H9 (cell line): Measurements from ENCODE around the gene TANGO6. TPM values are rescaled to one million over a fixed set of nuclear protein-coding genes. Genes with fewer than 3 reads are reported as not detected.

Experiments
- DNase-seq: peaks from one replicate; pipeline ENCODE4 v3.0.0-alpha.2; 2017
- H2AFZ ChIP-seq: one replicate; pipeline ENCODE4 v1.6.1; 2013; ENCODE audit warnings: mild to moderate bottlenecking, low read length, control low read depth, moderate library complexity
- H2AK5ac ChIP-seq: 2 replicates; pipeline ENCODE4 v1.6.1; 2013; ENCODE audit warnings: low read length, control low read depth, mixed read lengths; ENCODE audit not compliant: insufficient read length
- H2BK120ac ChIP-seq: one replicate; pipeline ENCODE4 v1.6.1; 2013; ENCODE audit warnings: low read depth, mild to moderate bottlenecking, low read length, control low read depth, inconsistent platforms; ENCODE audit not compliant: poor library complexity, severe bottlenecking
- H2BK12ac ChIP-seq: 2 replicates; pipeline ENCODE4 v1.6.1; 2013; ENCODE audit warnings: low read length, control low read depth, mixed read lengths, low read depth; ENCODE audit not compliant: insufficient read length
- H2BK15ac ChIP-seq: 2 replicates; pipeline ENCODE4 v1.6.1; 2013; ENCODE audit warnings: low read depth, low read length, control low read depth
- H2BK20ac ChIP-seq: one replicate; pipeline ENCODE4 v1.6.1; 2013; ENCODE audit warnings: low read depth, mild to moderate bottlenecking, low read length, control low read depth, inconsistent platforms; ENCODE audit not compliant: poor library complexity, severe bottlenecking
- H2BK5ac ChIP-seq: 2 replicates; pipeline ENCODE4 v1.6.1; 2013; ENCODE audit warnings: low read length, control low read depth, mixed read lengths; ENCODE audit not compliant: insufficient read length
- H3K14ac ChIP-seq: 2 replicates; pipeline ENCODE4 v1.6.1; 2013; ENCODE audit warnings: low read length, control low read depth; ENCODE audit not compliant: insufficient read depth
- H3K18ac ChIP-seq: 2 replicates; pipeline ENCODE4 v1.6.1; 2013; ENCODE audit warnings: low read depth, mild to moderate bottlenecking, mixed read lengths, low read length, control low read depth; ENCODE audit not compliant: insufficient read length
- H3K23ac ChIP-seq: 2 replicates; pipeline ENCODE4 v1.6.1; 2013; ENCODE audit warnings: low read length, control low read depth, mixed read lengths, low read depth; ENCODE audit not compliant: insufficient read length
- H3K23me2 ChIP-seq: 2 replicates; pipeline ENCODE4 v1.6.1; 2013; ENCODE audit warnings: low read depth, mild to moderate bottlenecking, mixed read lengths, low read length, control low read depth; ENCODE audit not compliant: insufficient read length, poor library complexity, severe bottlenecking
- H3K27ac ChIP-seq: 2 replicates; pipeline ENCODE4 v1.5.1; 2013; ENCODE audit warnings: low read length, control low read depth, mixed read lengths, low read depth; ENCODE audit not compliant: insufficient read length
- H3K27me3 ChIP-seq: 2 replicates; pipeline ENCODE4 v1.6.1; 2013; ENCODE audit warnings: low read length, control low read depth, inconsistent platforms; ENCODE audit not compliant: insufficient read depth
- H3K4ac ChIP-seq: 2 replicates; pipeline ENCODE4 v1.6.1; 2013; ENCODE audit warnings: low read depth, mild to moderate bottlenecking, control low read depth, inconsistent platforms, low read length, moderate library complexity
- H3K4me1 ChIP-seq: 2 replicates; pipeline ENCODE4 v1.6.1; 2013; ENCODE audit warnings: low read length, control low read depth, inconsistent platforms; ENCODE audit not compliant: insufficient read depth
- H3K4me2 ChIP-seq: 2 replicates; pipeline ENCODE4 v1.6.1; 2013; ENCODE audit warnings: low read length, control low read depth, mixed read lengths; ENCODE audit not compliant: insufficient read length, insufficient read depth
- H3K56ac ChIP-seq: 2 replicates; pipeline ENCODE4 v1.6.1; 2013; ENCODE audit warnings: low read depth, mild to moderate bottlenecking, mixed read lengths, low read length, control low read depth; ENCODE audit not compliant: insufficient read length
- H3K79me1 ChIP-seq: 2 replicates; pipeline ENCODE4 v1.6.1; 2013; ENCODE audit warnings: low read depth, mild to moderate bottlenecking, moderate library complexity, low read length, control low read depth, inconsistent platforms; ENCODE audit not compliant: insufficient read depth, poor library complexity, severe bottlenecking
- H3K79me2 ChIP-seq: 2 replicates; pipeline ENCODE4 v1.6.1; 2013; ENCODE audit warnings: low read length, control low read depth, inconsistent platforms; ENCODE audit not compliant: insufficient read depth
- H3K9ac ChIP-seq: 2 replicates; pipeline ENCODE4 v1.6.1; 2013; ENCODE audit warnings: low read length, control low read depth, mixed read lengths; ENCODE audit not compliant: insufficient read length; ENCODE audit errors: extremely low read depth
- H3K9me3 ChIP-seq: one replicate; pipeline ENCODE4 v1.6.1; 2013; ENCODE audit warnings: low read depth, low read length, inconsistent platforms; ENCODE audit not compliant: control insufficient read depth
- H3T11ph ChIP-seq: one replicate; pipeline ENCODE4 v1.6.1; 2013; ENCODE audit warnings: mild to moderate bottlenecking, low read length, control low read depth, inconsistent platforms
- H4K20me1 ChIP-seq: one replicate; pipeline ENCODE4 v1.6.1; 2013; ENCODE audit not compliant: control insufficient read depth, insufficient read length, insufficient read depth
- H4K5ac ChIP-seq: 2 replicates; pipeline ENCODE4 v1.6.1; 2013; ENCODE audit warnings: low read depth, mild to moderate bottlenecking, mixed read lengths, low read length, control low read depth; ENCODE audit not compliant: insufficient read length
- H4K8ac ChIP-seq: replicated peaks from 2 replicates; pipeline ENCODE4 v1.6.1; 2013; ENCODE audit warnings: low read length, control low read depth, mixed read lengths, low read depth; ENCODE audit not compliant: insufficient read length
- H4K91ac ChIP-seq: 2 replicates; pipeline ENCODE4 v1.6.1; 2013; ENCODE audit warnings: low read depth, mild to moderate bottlenecking, moderate library complexity, mixed read lengths, low read length, control low read depth; ENCODE audit not compliant: insufficient read length
- H3K27ac Mint-ChIP-seq, 3 experiments: 2 replicates in 2 of 3; 3 replicates in 1 of 3; pipeline ENCODE4 v1.8.0; 2020 to 2021; ENCODE audit warnings: mixed read lengths in 3 of 3, mild to moderate bottlenecking in 1 of 3, moderate library complexity in 1 of 3
- H3K27me3 Mint-ChIP-seq: 2 replicates; pipeline ENCODE4 v1.8.0; 2021; ENCODE audit warnings: low read depth, mild to moderate bottlenecking, moderate library complexity, mixed read lengths
- H3K36me3 Mint-ChIP-seq, 3 experiments: 2 replicates in 2 of 3; 3 replicates in 1 of 3; pipeline ENCODE4 v1.8.0; 2020 to 2021; ENCODE audit warnings: low read depth in 3 of 3, mixed read lengths in 3 of 3; ENCODE audit not compliant: insufficient read depth in 1 of 3
- H3K4me1 Mint-ChIP-seq, 2 experiments: 2 replicates each; pipeline ENCODE4 v1.8.0; 2020; ENCODE audit warnings: mixed read lengths in 2 of 2
- H3K4me3 Mint-ChIP-seq, 2 experiments: 2 replicates in 1 of 2; 3 replicates in 1 of 2; pipeline ENCODE4 v1.8.0; 2020 to 2021; ENCODE audit warnings: mild to moderate bottlenecking in 2 of 2, mixed read lengths in 2 of 2, moderate library complexity in 1 of 2
- H3K9me3 Mint-ChIP-seq, 2 experiments: 2 replicates in 1 of 2; 3 replicates in 1 of 2; pipeline ENCODE4 v1.8.0; 2020; ENCODE audit warnings: mild to moderate bottlenecking in 2 of 2, mixed read lengths in 2 of 2, moderate library complexity in 1 of 2
- WGBS: extraction: QIAGEN DNeasy Blood & Tissue Kit; methylation state at CpG from one replicate; pipeline ENCODE4 v1.1.7; 2013; ENCODE audit warnings: missing lambda C conversion rate, low lambda C conversion rate, mixed read lengths; ENCODE audit not compliant: insufficient read length; ENCODE audit errors: extremely low coverage; 5-methylcytosine and 5-hydroxymethylcytosine counted together
- total RNA-seq: library from RNA; stranded (reverse); gene quantifications from 2 replicates; pipeline ENCODE4 v1.2.1, GENCODE V29; 2021
- TF ChIP-seq, protein P1 (sequence below): fragments of 200-600 bp; sonication (generic); conservative IDR thresholded peaks from 3 replicates; pipeline ENCODE4 v1.8.0; 2021; ENCODE audit warnings: antibody characterized with exemption, mild to moderate bottlenecking

Gene TANGO6
- total RNA-seq, 1 experiment from 2014 or later, result 12.0 TPM

DNA sequence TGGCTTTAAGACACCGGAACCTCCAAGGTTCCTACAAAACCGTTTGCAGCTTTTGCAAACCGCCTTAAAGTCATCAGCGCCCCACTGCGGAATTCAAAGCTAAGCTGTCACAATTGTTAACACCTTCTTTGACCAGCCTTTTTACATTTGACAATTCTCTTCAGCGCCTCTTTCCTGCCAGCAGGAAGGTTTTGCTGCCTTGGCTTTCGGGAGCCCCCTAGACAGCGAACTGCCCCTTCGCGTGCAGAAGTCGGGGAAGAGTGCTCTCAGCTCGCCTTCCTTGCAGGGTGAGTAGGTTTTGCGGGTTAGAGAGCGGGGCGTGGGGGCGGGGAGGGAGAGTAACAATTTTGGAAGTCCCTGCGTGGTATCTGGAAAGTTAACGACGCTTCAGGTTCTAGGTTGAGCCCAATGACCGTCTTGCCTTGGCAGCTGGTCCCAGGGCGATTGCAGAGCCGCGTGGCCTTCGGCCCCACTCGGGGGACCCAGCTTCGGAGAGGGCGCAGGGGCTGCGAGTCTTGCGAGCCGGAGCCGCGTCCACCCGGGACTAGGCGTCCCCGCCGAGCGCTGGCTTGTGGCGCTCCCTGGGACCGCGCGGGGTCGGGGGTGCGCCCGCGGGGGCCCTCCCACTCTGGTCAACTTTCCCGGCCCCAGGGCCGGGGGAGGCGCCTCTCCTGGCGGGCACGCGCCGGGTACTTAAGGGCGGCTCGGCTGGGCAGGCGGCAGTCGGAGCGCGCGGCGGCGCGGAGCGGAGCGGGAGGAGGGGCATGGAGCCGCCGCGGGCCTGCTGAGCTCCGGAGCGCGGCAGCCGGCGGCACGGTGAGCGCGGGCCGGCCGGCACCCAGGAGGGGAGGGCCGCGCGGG is 262.4 kb downstream of the TANGO6 start, which contains the start of gene HAS3:
Gene HAS3 (plus strand): TSS at position 153 of the 861 bp plus-strand sequence. CDS start 3,743 bp downstream, outside the sequence.
- no peaks in the 10 kb centered on the region for H3K9me3 ChIP-seq

More for the DNA sequence above, 262.4 kb downstream of the TANGO6 start, which contains the start of gene HAS3:
- Histone ChIP-seq H4K20me1 (no peaks in the 10 kb centered on the region), H2AFZ (no peak within 1 kb of the TSS), H3K9ac (no peak within 1 kb of the TSS), H2BK20ac (no peak within 1 kb of the TSS), H2BK12ac (no peak within 1 kb of the TSS), H3K4me2 (peak within 1 kb of the TSS; percentile 71), H4K5ac (no peak within 1 kb of the TSS), H3K14ac (no peak within 1 kb of the TSS), H3K23ac (no peak within 1 kb of the TSS), H2BK5ac (no peak within 1 kb of the TSS), H3K79me2 (peaks cover 8% of the 10 kb centered on the region; the same call in 1 of the 2 replicates), H2AK5ac (no peak within 1 kb of the TSS), H3K23me2 (peaks cover 19% of the 10 kb centered on the region), H3K4ac (no peak within 1 kb of the TSS), H3K79me1 (no peaks in the 10 kb centered on the region), H3K56ac (no peak within 1 kb of the TSS), H3K27me3 (no peaks in the 10 kb centered on the region), H3K18ac (no peak within 1 kb of the TSS), H3K27ac (no peak within 1 kb of the TSS), H4K91ac (no peak within 1 kb of the TSS), H3T11ph (no peak within 1 kb of the TSS), H2BK120ac (no peak within 1 kb of the TSS), H3K4me1 (peaks cover 16% of the 10 kb centered on the region; the same call in 1 of the 2 replicates), H2BK15ac (no peak within 1 kb of the TSS), H4K8ac (no peak within 1 kb of the TSS)
- H3K27me3 Mint-ChIP-seq, result peaks cover 12% of the 10 kb centered on the region
- peak; percentile 81 for DNase-seq
- peaks cover 46 to 51% of the 10 kb centered on the region in 2 experiments for H3K4me1 Mint-ChIP-seq
- H3K36me3 Mint-ChIP-seq, result peaks cover 12 to 22% (median 15%) of the 10 kb centered on the region in 3 experiments
- WGBS, result no CpG with 5 or more reads among the region's 80 CpGs
- H3K4me3 Mint-ChIP-seq, result peak within 1 kb of the TSS; percentile 96 to 100
- TF ChIP-seq, protein P1, sequence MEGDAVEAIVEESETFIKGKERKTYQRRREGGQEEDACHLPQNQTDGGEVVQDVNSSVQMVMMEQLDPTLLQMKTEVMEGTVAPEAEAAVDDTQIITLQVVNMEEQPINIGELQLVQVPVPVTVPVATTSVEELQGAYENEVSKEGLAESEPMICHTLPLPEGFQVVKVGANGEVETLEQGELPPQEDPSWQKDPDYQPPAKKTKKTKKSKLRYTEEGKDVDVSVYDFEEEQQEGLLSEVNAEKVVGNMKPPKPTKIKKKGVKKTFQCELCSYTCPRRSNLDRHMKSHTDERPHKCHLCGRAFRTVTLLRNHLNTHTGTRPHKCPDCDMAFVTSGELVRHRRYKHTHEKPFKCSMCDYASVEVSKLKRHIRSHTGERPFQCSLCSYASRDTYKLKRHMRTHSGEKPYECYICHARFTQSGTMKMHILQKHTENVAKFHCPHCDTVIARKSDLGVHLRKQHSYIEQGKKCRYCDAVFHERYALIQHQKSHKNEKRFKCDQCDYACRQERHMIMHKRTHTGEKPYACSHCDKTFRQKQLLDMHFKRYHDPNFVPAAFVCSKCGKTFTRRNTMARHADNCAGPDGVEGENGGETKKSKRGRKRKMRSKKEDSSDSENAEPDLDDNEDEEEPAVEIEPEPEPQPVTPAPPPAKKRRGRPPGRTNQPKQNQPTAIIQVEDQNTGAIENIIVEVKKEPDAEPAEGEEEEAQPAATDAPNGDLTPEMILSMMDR, result peak; percentile 51; the same call in 2 of the 3 replicates
- H3K27ac Mint-ChIP-seq, result peak within 1 kb of the TSS; percentile 92 to 97 (median 95)
- peaks cover 0 to 3% of the 10 kb centered on the region in 2 experiments; a peak in 2 of 5 replicates for H3K9me3 Mint-ChIP-seq
